ENCODE results near the gene NFIA.
A peak's percentile ranks its signal among the peaks of the same experiment; 100 is the strongest.

The NFIA gene

DNA sequence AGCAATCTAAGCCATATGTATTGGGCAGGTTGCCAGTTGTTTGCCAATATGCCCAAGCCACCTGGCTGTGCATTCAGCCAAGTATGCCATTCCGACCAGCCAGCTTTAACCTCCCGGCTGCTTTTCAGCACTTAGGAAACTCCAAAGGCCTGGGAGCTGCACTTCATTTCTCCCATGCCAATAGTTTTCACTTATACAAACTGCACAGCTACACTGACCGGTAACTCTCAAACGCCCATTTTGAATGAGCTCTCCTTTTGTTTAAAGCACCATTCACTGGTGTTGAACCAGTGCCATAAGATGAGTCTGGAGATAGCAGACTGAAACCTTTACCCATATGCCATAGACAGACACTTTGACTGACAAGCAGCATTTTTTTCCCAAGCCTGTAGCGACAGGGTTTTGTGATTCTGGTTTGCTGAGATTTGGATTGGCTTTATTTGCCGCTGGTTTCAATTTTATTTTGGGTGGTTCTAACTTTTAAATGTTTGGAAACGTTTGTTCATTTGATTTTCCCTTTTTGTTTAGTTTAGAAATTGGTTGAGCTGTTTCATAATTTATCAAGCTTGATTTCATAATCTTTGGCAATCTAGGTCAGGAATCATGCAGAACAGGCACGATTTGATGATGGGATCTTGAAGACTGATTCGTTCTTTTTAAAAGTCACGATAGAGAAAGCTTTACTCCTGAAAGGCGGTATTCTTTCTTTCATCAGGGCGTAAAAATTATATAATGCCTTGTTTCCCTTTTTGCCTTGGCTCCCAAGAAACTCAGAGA is 144.6 kb downstream of the NFIA start:
- no peak for DNase-seq (ENCODE audit: low spot score)
- Histone ChIP-seq H3K4me3 (peak overlapping the region; percentile 31), H3K27ac (peak overlapping the region in 1 of 2 donors; percentile 52)
- TF ChIP-seq, protein P1, sequence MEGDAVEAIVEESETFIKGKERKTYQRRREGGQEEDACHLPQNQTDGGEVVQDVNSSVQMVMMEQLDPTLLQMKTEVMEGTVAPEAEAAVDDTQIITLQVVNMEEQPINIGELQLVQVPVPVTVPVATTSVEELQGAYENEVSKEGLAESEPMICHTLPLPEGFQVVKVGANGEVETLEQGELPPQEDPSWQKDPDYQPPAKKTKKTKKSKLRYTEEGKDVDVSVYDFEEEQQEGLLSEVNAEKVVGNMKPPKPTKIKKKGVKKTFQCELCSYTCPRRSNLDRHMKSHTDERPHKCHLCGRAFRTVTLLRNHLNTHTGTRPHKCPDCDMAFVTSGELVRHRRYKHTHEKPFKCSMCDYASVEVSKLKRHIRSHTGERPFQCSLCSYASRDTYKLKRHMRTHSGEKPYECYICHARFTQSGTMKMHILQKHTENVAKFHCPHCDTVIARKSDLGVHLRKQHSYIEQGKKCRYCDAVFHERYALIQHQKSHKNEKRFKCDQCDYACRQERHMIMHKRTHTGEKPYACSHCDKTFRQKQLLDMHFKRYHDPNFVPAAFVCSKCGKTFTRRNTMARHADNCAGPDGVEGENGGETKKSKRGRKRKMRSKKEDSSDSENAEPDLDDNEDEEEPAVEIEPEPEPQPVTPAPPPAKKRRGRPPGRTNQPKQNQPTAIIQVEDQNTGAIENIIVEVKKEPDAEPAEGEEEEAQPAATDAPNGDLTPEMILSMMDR (IDR thresholded peaks at IDR 0.05): no peak

DNA sequence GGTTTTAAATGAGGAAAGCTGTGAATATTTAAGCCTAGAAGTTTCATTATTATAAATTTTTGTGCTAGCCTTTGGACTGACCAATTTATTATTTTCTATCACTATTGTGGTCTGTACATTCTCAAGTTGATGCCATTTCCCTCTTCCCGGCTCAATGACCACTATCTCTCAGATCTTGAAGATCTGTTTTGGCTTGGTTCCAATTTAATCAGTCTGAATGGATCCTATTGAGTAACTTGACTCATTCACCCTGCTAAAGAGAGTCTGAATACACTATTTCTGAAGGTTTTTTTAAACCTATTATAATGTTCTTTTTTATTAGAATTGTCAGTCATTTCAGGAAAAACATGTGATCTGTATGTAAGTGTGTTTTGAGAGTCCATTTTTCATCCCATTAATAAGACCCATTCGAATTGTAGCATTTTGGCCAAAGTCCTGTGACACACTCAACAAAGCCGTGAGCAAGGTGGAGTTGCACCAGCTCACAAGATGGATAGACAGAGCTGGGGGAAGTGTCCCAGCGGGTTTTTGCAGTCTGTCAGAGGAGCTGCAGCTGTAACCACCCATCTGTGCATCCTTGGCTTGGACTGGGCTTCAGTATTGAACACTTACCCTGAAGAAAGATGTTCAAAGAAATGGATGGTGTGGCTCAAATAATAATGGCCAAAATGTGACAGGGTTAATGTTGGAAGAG is 145.6 kb downstream of the NFIA start:
- DNase-seq (ENCODE audit: low spot score): no peak
- Histone ChIP-seq H3K4me3 (no peak overlapping the region), H3K27ac (no peak overlapping the region)
- TF ChIP-seq, protein P1 (IDR thresholded peaks at IDR 0.05): no peak

DNA sequence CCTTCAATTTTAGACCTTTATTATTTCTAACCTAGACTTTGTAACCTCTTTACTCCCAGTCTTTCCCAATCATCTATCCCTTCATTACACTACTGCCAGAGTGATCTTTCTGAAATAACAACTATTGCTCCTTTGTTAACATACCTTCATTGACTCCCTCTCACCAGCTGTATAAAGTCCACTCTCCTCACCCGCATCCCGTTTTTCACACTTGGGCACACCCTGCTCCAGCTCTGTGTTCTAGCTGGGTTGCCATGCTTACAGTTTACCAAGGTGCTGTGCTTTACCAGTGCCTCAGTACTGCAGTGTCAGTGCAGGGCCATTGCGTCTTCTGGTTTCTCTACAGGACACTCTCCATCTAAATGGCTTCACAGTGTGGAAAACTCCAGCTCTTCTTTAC is 148.2 kb downstream of the NFIA start:
- TF ChIP-seq, protein P1 (IDR thresholded peaks at IDR 0.05): no peak
- DNase-seq (ENCODE audit: low spot score): no peak
- Histone ChIP-seq H3K27ac (no peak overlapping the region), H3K4me3 (no peak overlapping the region)

DNA sequence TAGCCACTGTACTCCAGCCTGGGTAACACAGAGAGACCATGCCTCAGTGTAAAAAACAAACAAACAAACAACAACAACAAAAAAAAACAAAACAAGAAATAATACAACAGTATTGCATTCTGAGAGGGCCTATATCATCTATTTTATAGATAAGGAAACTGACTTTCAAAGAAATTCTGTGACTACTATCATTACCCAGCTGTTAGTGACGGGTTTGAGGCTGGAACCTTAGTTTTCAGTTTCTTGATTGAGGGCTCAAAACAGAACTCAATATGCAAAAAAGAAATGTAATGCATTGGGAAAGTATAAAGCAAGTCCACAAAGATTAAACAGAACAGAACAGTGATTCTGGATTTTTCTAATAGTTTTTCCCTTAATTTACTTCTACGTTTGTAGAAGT is 149.4 kb downstream of the NFIA start:
- TF ChIP-seq, protein P1 (IDR thresholded peaks at IDR 0.05): no peak
- H3K27ac ChIP-seq: no peak overlapping the region
- no peak for DNase-seq (ENCODE audit: low spot score)
- no peak overlapping the region for H3K4me3 ChIP-seq

DNA sequence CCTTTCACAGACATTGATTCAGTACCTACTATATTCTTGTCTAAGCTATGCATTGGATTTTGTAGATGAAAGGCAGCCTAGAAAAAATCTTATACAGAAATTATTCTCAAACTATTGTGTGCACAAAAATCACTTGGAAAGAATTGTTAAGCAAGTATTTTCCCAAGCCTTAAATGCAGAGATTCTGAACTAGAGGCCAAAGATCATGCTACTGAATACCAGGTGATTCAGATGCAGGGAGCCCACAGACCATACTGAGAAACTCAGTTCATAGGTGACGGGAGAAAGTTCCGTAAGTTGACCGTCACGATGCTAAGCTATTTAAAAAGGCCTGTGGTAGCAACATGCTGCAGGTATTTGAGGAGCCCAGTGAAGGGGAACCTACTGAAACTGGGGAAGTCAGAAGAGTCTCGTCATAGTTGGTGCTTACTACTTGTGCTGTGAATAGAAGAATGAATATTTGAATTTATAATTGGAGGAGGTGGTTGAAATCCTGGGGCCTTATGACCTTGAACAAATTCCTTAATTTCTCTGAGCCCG is 150.8 kb downstream of the NFIA start:
- no peak overlapping the region for H3K27ac ChIP-seq
- DNase-seq (ENCODE audit: low spot score): no peak
- TF ChIP-seq, protein P1 (IDR thresholded peaks at IDR 0.05): no peak
- H3K4me3 ChIP-seq: no peak overlapping the region

DNA sequence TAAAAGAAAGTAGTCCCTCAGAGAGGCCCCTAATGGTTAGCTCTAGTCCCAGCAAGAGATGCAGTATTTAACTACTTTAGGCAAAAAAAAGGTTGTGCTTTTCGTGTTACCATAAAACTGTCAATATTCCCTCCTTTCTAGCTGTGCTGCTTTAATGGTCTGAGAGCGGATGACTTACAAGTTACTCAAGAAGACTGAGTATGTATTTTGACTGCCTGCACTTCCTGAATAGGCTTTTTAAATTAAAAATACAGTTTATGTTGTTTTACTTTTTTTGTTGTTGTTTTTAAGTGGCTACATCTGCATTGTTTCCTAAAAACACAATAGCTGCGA is 152.2 kb downstream of the NFIA start:
- no peak overlapping the region for H3K27ac ChIP-seq
- no peak for DNase-seq (ENCODE audit: low spot score)
- TF ChIP-seq, protein P1 (IDR thresholded peaks at IDR 0.05): no peak
- H3K4me3 ChIP-seq: no peak overlapping the region

Measured in coronary artery (tissue), 2 donors.